ENCODE measurements around the gene CCDC182. TPM values are rescaled to one million over a fixed set of nuclear protein-coding genes. Genes with fewer than 3 reads are reported as not detected.

CCDC182 gene
- polyA plus RNA-seq, 1 donor, result not detected

GRCh38 chr17:57756951-57757350, 11.9 kb upstream of the CCDC182 start:
- DNase-seq, result no peak

DNA sequence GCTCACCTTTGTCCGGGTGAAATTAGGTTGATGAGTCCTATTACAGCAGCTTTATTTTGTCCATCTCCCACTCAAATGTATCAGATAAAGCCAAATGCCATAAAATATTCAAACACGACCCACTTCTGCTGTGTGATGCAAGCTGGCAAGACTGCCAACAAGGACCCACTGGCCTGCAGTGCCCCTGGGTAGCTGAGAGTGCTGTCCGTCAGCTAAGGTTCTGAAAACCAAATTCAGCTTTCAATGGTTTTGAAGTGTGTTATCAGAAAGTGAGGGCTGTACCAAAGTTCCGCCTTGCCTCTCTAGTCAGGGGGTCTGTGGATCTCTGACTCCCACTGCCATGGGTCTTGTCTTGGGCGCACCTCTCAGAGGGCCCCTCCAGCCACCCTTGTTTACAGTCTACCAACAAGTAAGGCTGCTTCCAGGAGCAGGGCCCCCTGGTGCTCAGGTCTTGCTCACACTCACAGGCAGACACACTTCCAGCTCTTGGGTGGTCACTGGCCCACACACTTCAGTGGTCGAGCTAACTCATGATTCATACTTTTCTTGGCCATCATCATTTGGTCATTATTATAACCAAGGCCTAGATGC, 10.5 kb upstream of the CCDC182 start:
- DNase-seq, result no peak

DNA sequence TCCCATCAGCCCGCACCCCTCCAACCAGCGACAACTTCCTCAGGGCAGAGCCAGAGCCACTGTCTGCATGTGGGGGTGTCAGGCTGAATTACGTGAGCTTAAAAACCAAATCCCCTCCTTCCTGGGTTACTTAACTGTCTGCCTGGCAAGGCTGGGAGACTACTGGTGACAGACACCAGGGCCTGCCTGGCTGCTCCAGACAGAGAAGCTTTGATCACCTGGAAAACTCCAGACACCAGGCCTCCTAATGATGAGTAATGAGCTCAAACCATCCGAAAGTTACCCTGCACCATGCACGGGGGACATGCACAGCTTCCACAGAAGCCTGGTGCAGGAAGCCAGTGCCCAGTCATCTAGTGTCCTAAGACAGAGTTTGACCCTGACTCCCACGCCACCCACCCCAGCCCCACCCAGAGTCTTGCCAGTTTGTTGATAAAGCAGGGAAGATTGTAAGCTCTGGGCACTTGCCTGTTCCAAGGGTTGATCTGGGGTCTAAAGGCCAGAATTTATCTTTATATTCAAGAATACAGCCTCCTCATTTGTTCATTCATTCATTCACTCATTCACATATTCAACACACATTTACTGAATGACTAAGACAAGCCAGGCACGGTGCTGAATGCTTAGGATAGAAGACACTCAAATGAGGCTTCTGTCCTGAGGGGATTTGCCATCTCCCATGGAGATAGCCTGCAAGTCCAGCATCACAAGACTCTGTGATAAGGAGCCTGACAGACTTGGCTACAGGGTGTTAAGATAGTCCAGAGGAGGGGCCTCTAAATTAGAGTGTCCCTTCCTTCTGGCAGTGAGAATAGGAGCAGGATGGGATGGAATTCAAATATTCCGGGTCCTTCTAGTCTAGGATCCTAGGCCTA, 7.2 kb upstream of the CCDC182 start:
- no peak for DNase-seq

DNA sequence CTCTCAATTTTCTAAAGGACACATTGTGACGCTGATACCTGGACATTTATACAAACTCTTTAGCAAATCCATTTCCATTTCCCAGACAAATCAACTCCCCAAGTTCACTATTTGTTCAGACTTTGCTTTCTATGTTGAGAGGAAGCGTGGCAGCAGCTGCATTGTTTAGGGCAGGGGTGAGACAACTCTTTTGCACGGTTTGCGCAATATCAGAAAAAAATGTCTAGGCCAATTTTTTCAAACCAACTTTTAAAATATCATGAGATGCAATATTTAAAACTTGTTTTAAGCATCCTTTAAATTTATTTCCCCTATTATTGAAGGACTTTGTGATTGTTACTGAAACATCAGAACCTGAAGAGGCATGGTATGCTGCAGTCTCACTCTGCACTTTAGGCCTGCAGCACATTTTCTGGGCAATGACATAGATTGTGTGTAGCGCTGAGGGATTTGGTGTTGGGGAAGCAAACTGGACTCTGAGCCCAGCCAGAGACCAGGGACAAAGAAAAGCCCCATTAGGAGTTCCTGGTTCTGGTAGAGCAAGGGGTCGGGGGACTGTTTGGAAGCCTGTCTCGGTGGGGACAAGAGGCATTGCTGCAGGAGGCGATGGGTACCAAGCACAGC, 6.4 kb upstream of the CCDC182 start:
- DNase-seq, result no peak

DNA sequence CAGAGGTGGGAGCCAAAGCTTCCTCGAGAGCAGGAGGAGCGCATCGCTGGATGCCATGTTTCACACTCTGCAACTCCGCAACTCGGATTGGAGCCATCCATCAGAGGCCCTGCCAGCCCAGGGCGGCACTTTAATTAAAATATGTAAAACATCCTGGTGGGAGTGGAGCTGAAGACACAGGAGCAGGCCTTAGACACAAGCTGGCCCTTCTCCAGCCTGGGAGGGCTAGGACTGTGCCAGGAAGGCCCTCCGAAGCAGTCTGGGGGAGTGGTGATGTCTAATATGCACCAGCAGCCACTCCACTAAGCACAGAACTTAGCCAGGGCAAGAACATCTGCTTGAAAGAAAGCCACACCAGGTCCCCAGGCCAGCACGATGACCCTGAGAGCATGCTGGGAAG, 5.8 kb upstream of the CCDC182 start:
- no peak for DNase-seq

GRCh38 chr17:57750109-57750871, 5.2 kb upstream of the CCDC182 start:
- no peak for DNase-seq

DNA sequence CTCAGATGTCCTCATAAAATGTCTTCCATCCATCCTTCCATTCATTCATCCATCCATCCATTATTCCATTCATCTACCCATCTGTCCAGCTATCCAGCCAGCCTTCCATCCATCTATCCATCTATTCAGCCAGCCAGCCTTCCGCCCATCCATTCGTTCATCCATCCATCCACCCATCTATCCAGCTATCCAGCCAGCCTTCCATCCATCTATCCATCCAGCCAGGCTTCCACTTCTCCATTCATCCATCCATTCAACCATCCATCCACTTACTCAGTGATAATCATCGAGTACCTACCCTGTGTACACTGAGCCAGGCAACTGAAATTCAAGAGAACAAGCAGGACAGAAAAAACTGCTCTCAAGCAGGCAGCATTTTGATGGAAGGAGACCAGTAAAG, 4.6 kb upstream of the CCDC182 start:
- no peak for DNase-seq

GRCh38 chr17:57747221-57748017, 2.3 kb upstream of the CCDC182 start:
- DNase-seq, result peak; percentile 44

DNA sequence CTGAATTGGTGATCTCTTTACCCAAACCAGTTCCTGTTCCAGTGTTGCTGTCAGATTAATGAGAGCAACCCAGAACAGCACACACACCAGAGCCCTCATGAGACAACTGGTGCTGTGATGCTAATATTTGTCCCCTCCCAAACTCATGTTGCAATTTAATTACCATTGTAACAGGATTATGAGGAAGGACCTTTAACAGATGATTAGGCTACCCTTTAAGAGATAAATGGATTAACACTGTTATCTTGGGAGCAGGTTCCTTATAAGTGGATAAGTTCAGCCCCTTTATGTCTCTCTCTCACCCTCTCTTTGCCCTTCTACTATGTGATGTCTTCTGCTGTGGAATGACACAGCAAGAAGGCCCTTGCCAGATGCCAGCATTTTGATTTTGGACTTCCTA, 1.1 kb upstream of the CCDC182 start:
- DNase-seq, result no peak

DNA sequence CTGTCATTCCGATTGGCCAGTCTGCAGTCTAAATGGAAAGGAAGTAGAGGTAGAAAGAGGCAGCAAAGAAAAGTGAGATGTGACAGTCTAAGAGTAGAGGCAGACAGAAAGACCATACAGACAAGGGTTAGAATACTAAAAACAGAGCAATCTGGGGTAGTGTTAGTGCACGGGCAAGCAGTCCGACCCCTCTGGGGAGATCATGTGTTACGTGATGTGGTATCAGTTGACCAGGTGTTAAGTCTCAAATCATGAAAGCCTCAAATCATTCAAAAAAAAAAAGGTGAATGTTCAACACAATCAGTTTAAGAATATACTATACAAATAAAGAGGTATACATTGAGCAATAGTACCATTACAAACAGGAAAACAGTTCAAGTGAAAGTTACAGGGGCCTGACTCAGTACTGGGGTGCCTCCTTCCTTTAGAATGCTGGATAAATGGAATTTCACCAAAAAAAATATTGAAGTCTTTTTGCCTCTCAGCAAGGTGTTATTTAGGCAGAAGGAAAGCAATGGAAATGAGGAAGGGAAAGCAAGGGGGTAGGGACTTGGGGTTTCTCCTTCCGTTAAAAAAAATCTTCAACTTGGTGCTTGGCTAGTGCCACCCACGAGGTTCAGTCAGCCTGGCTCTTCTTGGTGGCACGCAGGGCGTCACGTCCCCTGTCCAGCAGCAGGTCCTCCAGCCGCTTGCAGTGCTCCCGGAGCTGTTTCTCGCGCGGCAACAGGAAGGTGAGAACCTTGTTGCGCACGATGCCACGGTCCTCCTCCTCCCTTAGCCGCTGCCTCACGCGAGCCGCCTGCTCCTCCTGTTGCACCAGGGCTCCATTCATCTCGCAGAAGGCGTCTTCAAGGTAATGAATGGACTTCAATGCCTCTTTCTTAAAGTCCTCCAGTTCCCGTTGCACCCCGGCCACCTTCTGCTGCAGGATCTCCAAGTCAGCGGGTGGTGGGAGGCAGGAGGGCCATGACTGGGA, 616 bp downstream of the CCDC182 start:
- DNase-seq, result no peak

GRCh38 chr17:57740235-57740528, 4.9 kb downstream of the CCDC182 start:
- DNase-seq, result no peak

GRCh38 chr17:57739402-57740234, 5.5 kb downstream of the CCDC182 start:
- no peak for DNase-seq

GRCh38 chr17:57737450-57737849, 7.6 kb downstream of the CCDC182 start:
- DNase-seq, result no peak

DNA sequence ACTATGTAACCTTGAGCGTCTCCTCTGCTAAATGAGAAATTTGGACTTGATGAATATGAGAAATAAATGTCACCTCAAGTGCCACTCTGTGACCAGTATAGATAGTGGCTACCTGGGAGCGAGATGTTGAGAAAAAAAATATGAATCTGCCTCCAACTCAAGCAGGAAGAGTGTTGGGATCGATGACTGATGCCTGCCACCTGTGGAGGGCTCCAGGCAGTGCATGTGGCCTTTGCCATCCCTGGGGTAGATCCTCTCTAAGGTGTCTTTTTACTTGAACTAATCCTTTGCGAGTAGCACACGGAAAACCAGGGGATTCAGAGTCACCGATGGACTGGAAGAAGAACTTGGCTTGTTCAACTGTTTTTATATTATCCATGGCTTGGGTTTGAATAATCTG, 9.4 kb downstream of the CCDC182 start:
- no peak for DNase-seq

DNA sequence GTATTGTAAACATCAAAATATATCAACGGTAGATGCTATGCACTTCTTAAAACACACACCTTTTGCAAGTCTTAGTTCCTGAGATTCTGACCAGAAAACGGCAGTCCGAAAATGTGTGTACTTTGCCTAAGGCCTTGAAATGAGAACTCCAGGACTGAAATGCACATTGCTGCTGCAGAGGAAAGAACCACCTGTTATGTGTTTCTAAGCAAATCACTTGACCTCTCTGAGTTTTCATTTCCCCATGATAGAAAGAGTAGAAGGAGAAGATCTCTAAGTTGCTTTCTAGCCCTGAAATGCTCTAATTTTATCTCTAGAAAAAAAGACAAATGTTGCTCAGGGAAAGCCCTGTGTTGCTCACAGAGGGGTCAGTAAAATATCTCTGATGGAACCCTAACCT, 9.9 kb downstream of the CCDC182 start:
- no peak for DNase-seq

GRCh38 chr17:57733085-57733484, 12.0 kb downstream of the CCDC182 start:
- no peak for DNase-seq

DNA sequence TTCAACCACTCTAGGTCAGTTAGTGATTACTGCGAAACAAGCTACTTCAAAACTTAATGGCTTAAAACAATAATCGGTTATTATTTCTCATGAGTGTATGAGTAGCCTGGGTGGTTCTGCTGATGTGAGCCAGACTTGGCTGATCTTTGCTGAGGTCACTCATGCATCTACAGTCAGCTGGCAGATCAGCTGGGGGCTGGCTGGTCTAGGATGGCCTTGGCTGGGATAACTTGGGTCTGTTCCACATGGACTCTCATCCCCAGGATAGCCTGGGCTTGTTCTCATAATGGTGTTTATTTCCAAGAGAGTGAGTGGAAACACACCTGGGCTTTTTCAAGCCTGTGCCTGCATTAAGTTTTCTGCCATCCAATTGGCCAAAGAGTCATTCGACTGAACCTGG, 13.0 kb downstream of the CCDC182 start:
- DNase-seq, result no peak

GRCh38 chr17:57730026-57730701, 14.9 kb downstream of the CCDC182 start:
- DNase-seq, result no peak

- no peak for DNase-seq
These were observed 17.4 kb downstream of the CCDC182 start for GRCh38 chr17:57727630-57728175.
